Esophagus mucosa (tissue), 1 donor: ENCODE results near the gene RGS7BP. TPM values are rescaled to one million over a fixed set of nuclear protein-coding genes. Genes with fewer than 3 reads are reported as not detected.

ENCODE experiments used
- ATAC-seq: fragments of 200-7000 bp; cut with Tn5 transposase; one replicate; pipeline ENCODE4 v1.9.1; 2020
- total RNA-seq: library from RNA; stranded (reverse); gene quantifications from one replicate; pipeline ENCODE4 v1.2.4, GENCODE V29; 2023
- donor health status: DM: yes; HTN: yes; CAD: no.

RGS7BP gene
- total RNA-seq, 1 donor from 2014 or later, result 0.12 TPM

- no peak for ATAC-seq
These were observed 131.3 kb downstream of the RGS7BP start for GRCh38 chr5:64637144-64637543.

- no peak for ATAC-seq
These were observed 132.1 kb downstream of the RGS7BP start for GRCh38 chr5:64637837-64638443.

GRCh38 chr5:64644831-64645230 lies 139.0 kb downstream of the RGS7BP start:
- ATAC-seq, result no peak

- ATAC-seq, result no peak
These were observed 140.4 kb downstream of the RGS7BP start for GRCh38 chr5:64646169-64646568.

GRCh38 chr5:64649512-64649911 lies 143.7 kb downstream of the RGS7BP start:
- no peak for ATAC-seq

- no peak for ATAC-seq
These were observed 148.1 kb downstream of the RGS7BP start for GRCh38 chr5:64653766-64654560.

- no peak for ATAC-seq
These were observed 148.7 kb downstream of the RGS7BP start for GRCh38 chr5:64654561-64654938.

- no peak for ATAC-seq
These were observed 149.8 kb downstream of the RGS7BP start for GRCh38 chr5:64655596-64655995.

GRCh38 chr5:64659289-64659688 lies 153.5 kb downstream of the RGS7BP start:
- ATAC-seq, result no peak

Other genes starting within 250 kb of the RGS7BP start
- not detected for gene SHISAL2B, start 184.5 kb downstream of the RGS7BP start, total RNA-seq